ENCODE measurements around the gene STAT4.
A peak's percentile ranks its signal among the peaks of the same experiment; 100 is the strongest.

STAT4 gene

DNA sequence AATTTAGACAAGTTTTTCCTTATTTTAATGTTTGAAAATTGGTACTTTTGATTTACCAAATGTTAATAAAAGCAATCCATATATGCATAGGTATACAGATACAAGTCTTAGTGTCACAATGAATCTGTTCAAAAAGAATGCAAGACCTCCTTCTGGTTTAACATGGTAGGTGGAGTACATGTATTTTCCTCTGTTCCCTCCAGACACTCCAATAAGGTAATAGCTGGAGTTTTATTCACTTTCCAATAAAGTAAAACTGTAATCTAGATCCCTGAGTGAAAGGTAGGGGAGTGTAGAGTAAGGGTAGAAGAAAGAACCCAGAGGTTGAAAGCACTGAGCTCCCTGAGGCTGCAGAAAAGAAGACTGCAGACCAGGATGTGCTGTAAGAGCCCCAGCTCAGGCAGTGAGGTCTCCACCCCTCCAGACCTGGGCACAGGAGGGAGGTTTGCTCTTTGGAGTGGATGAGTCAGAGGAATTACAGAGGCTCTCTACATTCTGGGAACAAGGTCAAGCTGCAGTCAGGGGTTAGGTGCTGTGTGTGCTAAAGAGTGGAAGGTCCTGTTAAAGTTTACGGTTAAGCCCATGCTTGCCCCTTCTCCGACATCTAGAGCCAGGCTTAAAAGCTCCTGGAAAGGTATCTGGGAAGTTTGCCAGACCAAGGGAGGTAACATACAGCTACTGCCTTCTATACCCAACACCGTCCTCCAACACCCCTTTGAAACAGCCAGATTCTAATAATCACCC is 109.2 kb downstream of the STAT4 start:
- DNase-seq (ENCODE audit: low spot score) = no peak

DNA sequence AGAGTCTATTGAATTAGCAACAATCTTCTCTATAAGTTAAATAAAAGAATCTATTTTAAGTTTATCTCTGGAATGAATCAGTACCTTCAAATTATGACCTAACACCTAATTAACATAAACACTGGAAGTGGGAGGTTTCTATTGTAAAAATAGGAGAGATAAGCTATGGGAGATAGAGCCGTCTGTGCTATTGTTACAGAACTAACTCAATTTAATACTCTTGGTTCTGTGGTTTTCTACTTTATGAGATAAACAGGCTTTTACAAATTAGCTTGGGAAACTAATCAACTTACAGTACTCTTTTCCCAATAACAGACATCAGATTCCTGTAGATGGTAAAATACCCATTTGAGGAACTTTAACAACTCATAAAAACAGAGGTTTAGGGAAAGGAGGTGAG is 111.2 kb downstream of the STAT4 start:
- no peak for DNase-seq (ENCODE audit: low spot score)

DNA sequence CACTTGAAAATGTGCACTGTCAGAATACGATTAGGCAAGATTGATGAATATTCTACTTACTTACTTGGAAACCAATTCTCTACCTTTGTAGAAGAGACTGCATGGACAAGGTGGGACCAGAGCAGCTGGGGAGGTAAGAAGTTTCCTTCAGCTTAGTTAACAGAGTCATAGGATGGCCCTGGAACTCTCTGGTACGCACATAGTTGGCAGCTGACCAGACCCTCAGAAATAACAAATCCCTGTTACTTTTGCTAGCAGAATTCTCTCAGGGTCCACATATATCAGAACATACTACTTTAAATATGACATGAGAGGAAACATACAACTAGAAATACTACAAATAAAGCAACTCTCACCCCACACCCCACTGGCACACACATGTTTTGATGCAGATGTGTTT is 112.1 kb downstream of the STAT4 start:
- no peak for DNase-seq (ENCODE audit: low spot score)

DNA sequence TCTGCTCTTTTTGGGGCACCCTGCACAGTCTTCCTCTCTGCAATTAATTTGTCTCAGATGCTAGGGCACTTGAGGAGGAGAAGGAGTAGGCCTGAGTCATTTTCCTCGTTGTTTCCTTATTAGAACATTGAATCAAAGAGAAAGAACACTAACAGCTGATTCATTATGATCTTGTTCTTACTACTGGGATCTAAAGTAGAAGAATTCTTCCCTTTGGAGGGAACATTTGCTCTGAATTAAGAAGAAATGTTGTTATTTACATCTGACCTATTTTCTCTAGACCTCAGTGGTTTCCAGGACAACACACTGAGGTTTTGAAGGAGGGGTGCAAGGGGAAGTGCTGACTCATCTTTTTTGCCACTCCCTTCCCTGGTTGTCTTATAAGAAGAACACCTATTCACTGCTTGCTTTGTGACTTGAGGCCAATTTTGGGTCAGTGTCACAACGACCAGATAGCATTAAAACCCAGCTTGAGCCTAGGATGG is 112.5 kb downstream of the STAT4 start:
- DNase-seq (ENCODE audit: low spot score) = no peak

DNA sequence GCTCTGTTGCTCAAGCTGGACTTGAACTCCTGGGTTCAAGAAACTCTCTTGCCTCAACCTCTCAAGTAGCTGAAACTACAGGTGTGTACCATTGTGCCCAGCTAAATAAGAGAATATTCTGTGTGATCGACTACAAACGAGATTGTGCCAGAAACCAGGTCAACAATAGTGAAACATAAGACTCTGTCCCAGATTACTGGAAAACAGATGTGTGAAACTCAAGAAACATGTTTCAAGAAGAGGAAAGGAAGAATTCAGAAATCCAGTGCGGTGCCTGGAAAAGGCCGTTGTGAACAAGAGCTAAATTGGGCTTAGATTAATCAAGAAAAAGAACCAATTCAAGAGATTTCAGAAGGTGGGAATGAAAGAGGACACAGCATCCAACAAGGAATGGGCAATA is 113.4 kb downstream of the STAT4 start:
- no peak for DNase-seq (ENCODE audit: low spot score)

DNA sequence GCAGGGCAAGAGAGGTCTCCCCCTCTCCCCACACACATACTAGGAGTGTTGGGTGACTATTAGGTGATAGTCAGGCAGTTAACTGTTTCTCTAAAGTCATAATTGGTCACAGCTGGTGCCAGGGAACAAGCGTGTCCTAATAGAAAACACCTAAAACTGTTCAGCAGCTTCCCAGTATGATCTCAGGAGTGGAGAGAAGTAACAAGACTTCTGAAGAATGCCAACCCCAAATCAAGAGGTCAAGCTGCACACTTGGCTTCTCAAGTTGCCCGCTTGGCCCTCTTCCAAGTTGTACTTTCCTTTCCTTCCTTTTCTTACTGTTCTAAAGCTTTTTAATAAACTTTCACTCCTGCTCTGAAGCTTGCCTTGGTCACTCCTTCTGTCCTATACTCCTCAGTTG is 114.4 kb downstream of the STAT4 start:
- DNase-seq (ENCODE audit: low spot score) = no peak

DNA sequence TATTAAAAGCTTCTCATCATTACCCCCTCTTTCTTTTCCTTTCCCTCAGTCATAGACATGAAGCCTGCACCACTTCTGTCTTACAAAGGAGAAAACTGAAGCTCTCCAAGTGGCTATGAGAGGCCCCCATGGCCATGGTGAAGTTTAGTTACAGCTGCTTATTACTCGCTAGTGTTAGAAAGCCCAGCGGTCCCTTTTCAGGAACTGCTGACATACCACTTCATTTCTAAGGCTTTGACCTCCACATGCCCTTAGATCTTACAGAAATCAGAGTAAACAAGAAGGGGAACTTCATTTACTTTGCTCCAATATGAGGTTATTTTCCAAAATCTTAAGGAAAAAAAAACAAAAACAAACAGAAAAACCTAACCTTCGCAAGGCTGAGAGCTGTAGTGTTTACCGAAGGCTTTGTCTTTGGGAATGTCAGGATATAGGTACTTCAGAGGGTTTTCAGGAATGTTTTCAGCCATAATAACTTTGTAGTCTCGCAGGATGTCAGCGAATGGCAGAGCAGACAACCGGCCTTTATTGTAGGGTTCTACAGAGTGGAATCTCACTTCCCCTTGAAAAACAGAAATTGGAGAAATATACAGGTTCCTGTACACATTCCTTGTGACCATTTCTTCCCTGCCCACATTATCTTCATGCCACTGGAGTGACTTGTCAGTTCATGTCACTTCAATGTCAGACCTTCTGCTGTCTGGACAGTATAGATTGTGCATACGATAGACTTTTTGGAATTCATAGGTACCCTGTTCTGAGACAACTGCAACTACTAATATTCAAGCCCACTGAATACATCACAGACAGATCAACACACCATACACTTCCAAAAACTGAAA is 118.0 kb downstream of the STAT4 start:
- DNase-seq (ENCODE audit: low spot score) = no peak

DNA sequence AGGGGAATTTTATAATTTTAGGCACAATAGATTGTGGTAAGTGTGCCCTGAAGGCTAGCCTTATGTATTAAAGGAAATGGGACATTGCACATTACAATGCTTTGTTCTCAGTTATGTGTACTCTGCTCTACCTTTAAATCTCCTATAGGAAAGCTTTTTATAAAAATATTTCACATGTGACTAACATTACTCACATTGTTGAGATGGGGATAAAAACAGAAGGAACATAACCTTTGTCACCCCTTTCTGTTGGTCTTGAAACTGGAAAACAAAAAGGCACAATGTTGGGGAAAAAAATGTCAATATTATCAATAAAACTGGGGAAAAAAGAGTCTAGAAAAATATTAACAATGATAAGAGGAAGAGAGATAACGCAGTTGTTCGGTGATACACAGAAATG is 119.5 kb downstream of the STAT4 start:
- no peak for DNase-seq (ENCODE audit: low spot score)

DNA sequence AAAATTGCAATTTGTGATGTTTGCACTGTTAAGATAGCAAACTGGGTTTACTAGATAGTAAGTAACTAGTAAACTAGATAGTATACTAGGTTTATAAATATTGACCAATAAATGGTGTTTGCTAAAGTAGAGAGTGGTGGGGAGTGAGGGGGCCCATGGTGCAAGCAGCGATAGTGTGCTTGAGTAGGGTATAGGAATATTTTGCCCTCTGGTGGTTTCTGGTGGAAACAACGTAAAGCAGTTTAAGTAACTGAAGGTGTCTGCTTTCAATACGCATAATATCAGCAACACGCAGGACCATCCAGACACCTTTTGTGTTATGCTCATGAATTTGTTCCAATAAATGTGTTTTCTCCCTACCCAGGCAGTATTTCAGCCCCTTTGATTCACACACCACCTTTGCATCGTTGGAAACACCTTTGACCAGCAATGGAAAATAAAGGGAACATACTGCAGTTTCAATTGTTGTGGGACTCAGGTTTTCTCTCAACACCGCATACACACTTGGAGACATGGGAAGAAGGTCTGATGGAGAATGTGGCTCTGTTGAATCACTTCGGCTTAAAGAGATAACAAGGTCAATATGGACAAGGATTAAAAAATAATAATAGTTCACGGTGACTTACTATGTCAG is 120.2 kb downstream of the STAT4 start:
- no peak for DNase-seq (ENCODE audit: low spot score)

DNA sequence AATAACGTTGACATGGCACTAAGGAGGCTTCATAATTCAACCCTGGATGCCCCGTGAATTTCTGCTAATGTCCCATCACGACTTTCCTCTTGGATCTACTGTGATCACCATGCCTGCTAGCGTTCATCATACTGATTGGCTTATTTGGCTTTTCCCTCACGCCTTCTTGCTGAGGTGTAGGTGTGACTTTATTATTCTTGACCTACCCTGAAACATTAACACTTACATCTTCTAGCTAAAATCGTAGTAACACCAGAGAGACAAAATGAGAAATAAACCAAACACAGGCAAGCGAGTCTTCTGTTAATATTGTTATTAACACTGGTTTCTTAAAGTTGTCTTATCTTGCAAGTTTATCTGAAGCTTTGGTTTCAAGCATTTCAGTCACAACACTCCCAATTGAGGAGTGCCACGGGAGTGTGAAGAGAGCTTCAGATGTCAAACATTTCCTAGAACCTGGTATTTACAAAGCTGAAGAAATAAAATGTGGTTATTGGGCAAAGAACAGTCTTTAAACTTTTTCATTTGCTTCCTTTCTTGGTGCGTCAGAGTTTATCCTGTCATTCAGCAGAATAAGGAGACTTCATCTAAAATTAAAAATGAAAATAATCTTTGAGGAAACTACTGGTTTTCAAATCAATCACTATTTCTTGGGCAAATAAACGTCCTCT is 121.4 kb downstream of the STAT4 start:
- DNase-seq (ENCODE audit: low spot score) = no peak

DNA sequence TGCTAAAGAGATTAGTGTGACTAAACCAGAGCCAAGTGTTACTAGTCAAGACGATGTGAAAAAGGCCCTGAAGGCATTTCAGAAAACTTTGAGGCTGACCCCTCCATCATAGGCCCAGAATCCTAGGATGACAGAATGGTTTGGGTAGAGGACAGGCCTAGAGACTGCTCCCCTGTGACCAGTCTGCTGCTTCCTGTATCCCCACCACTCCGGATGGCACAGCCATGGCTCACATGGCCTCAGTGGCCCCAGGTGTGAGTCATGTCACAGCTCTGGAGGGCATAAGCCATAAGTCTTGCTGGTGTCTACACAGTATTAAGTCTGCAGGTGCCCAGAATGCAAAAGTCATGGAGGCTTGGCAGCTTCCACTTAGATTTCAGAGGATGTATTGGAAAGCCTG is 124.4 kb downstream of the STAT4 start:
- no peak for DNase-seq (ENCODE audit: low spot score)

DNA sequence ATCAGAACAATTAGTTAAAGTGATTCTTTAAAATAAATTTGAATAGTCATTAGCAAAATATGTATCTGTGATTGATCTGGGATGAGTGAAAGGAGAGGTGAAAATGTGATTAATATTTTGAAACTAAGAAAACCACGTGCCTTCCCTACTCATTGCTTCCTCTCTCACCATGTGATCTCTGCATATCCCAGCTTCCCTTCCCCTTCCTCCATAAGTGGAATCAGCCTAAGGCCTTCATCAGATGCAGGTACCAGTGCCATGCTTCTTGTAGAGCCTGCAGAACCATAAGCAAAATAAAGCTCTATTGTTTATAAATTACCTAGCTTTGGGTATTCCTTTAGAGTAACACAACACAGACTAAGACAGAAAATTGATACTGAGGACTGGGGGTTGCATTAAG is 125.7 kb downstream of the STAT4 start:
- DNase-seq (ENCODE audit: low spot score) = no peak

DNA sequence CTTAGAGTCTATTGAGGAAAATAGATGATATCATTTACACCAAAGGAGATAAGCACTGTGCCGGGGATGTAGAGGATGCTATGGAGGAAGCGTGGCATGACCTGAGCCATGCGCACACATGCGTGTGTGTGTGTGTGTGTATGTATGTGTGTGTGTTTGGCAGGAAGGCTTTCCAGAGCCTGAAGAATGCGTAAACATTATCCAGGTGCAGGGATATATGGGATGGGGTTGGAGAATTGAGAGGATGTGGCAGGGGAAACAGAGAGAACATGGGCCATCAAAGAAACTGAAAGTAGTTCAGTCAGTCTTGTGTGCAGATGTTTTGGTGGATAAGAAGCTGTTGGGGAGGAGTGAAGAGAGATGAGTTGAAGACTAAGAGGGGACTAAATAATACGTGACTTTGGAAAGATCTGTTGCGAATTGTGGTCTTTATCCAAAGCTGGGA is 127.5 kb downstream of the STAT4 start:
- no peak for DNase-seq (ENCODE audit: low spot score)

DNA sequence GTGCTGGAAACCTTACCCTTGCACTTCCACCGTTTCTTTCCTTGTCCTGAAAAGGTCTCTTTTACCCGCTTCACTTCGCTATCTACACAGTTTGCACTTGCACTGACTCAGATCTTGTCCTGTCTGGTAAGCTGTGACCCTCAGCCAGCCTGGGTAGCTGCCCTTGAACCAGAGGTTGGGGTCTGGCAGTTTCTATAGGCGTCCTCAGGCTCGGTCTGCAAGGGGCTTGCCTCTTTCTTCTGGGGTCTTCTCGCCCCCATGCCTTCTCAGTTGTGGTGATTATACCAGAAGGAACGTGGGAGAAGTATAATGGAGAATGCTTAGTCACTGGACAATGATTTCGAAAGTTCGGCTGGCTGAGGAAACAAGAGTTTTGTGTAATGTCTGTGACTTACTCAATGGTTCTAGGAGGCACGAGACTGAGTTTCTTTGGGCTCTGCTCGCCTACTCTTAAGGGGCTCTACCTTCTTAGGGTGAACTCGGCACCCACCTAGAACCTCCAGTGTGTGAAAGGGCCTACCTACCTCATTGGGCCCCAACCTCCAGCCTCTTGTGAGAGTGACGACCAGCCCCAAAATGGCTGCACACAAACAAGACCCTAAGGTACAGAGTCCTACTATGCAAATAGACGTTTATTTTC is 129.9 kb downstream of the STAT4 start:
- DNase-seq (ENCODE audit: low spot score) = no peak

DNA sequence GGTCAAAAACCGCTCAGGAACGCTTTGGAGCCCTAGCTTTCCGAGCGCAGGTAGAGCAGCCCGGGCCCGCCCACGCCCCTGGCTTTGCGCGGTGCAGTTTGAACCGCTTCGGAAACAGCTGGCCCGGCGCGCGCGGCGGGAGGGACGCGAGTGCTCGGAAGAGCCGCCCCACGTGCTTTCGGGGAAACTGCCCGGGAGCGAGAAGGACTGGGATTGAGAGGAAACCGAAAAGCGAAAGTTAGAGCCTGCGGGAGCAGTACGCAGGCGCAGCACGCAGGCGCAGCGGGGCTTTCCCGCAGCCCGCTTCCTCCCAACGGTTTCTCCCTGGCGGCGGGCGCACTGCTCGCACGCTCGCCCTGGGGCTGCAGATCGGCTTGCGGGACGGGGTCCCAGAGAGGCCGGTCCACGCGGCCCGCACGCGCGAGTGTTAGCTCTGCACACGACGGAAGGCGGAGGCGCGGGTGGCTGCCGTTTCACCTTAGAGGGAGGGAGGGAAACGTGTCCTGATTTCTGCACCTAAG is 130.5 kb downstream of the STAT4 start:
- peak; percentile 96 for DNase-seq (ENCODE audit: low spot score)

DNA sequence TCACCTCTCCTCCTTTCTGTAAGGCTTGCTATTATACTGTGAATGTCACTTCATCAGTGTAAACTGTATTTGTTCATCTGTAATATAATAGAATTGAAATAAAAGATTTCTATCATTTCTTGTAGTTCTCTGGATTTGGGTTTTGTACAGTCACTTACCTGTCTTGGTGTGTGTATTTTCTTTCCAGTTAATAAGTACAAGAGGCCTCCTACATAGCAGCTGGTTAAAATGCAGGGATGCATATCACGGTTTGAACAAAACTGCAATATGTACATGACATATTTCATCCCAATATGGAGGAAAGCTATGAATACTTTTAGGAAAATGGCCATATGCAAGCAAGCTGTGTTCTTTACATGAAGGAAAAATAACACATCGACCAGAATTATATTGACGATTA is 131.4 kb downstream of the STAT4 start:
- no peak for DNase-seq (ENCODE audit: low spot score)

DNA sequence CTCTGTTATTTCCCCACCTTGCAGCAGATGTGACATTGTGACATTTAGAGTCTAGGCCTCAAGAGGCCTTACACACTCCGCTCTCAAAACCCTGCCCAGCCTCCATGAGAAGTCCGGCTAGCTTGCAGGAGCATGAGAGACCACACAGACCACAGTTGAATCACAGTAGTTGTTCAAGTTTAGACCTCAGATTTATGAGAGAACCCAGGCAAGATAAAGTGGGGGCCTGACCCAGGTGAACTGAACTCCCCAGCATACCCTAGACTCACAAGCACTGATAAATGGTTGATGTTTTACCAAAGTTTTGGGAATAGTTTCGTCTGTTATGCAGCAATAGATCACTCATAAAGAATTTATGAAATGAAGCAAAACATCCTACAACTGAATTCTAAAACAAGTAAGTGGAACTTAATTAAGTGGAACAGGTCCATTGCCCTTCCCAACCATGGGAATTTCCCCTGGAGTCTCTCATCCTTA is 132.1 kb downstream of the STAT4 start:
- DNase-seq (ENCODE audit: low spot score) = no peak

DNA sequence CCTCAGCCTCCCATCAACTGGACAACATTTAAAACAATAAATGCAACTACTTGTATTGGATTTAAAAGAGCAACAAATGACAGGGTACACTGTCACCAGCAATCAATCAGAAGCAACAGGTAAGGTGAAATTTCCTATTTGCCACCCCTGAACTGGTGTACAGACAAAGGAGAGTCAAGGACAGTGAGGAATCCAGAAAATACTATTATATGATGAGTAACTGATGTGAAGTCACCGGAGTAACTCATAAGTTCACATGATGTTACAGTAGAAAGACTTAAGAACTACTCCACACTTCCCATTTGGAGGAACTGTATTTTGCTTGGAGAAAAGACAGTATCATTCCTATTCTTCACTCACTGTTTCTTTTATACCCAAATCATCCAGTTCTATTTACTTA is 132.7 kb downstream of the STAT4 start:
- DNase-seq (ENCODE audit: low spot score) = no peak

DNA sequence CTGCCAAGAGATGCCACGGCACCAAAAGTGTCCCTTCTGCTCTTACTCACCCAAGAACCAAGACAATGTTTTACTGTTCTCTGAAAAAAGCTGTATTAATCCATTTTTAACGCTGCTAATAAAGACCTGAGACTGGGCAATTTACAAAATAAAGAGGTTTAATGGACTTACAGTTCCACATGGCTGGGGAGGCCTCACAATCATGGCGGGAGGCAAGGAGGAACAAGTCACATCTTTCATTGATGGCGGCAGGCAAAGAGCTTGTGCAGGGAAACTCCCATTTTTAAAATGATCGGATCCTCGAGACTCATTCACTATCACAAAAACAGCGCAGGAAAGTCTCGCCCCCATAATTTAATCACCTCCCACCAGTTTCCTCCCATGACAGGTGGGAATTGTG is 135.0 kb downstream of the STAT4 start:
- no peak for DNase-seq (ENCODE audit: low spot score)

DNA sequence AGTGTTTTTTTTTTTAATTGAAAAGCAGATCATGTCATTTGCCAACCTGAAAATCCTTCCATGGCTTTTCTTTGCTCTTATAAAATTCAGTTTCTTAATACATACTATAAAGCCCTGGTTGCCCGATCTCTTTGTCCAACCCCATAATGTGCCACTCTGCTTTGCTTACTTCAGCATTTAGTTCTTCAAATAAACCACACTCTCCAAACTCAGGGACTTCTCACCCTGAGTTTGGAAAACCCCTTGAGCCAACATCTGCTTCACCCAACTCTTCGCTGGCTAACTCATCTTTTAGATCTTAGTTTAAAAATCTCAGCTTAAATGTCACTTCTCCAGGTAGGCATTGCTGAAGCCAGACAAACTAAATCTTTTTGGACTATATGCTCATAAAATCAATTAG is 135.6 kb downstream of the STAT4 start:
- no peak for DNase-seq (ENCODE audit: low spot score)

DNA sequence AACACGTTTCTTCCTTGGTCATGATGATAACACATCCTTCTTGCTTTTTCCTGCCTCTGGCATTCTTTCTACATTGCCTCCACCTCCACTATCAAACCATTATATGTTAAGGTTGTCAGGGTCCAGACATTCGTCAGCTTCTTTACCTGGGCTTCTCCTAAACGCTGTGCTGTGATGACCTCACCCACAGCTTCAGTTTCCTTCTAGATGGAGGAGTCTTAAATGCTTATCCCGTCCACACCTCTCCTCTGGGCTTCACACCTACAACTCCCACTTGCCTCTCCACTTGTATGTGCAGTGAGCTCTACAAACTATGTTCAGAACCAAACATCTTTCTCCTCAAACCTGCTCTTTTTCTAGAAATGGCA is 136.2 kb downstream of the STAT4 start:
- DNase-seq (ENCODE audit: low spot score) = no peak
